Endodermal cell (in vitro differentiated cells): ENCODE results near the gene FBXL13. TPM values are rescaled to one million over a fixed set of nuclear protein-coding genes. Genes with fewer than 3 reads are reported as not detected.
"Not testable (repeated sequence)": the region's sequence is repeated elsewhere in the genome, so short reads cannot be mapped to it uniquely, and the experiment has no call there.

Source experiments
- DNase-seq: peaks from one replicate; pipeline ENCODE4 v3.0.0-alpha.2; 2017
- H3K27ac ChIP-seq: 2 replicates; pipeline ENCODE4 v1.5.1; 2013; ENCODE audit warnings: mild to moderate bottlenecking, low read depth, low read length, moderate library complexity
- H3K27me3 ChIP-seq: 2 replicates; pipeline ENCODE4 v1.6.1; 2013; ENCODE audit warnings: mild to moderate bottlenecking, low read length, moderate library complexity; ENCODE audit not compliant: insufficient read depth, control insufficient read depth, poor library complexity, severe bottlenecking
- H3K36me3 ChIP-seq: 2 replicates; pipeline ENCODE4 v1.7.0; 2013; ENCODE audit warnings: mild to moderate bottlenecking, low read length, moderate library complexity; ENCODE audit not compliant: control insufficient read depth, insufficient read depth
- H3K4me1 ChIP-seq: one replicate; pipeline ENCODE4 v1.7.0; 2013; ENCODE audit warnings: low read length; ENCODE audit not compliant: control insufficient read depth, insufficient read depth
- H3K4me3 ChIP-seq: 2 replicates; pipeline ENCODE4 v1.5.1; 2013; ENCODE audit warnings: mild to moderate bottlenecking, low read length, moderate library complexity
- H3K9ac ChIP-seq: 2 replicates; pipeline ENCODE4 v1.6.1; 2013; ENCODE audit warnings: mild to moderate bottlenecking, low read length, moderate library complexity; ENCODE audit not compliant: poor library complexity, severe bottlenecking; ENCODE audit errors: extremely low read depth
- H3K9me3 ChIP-seq: 2 replicates; pipeline ENCODE4 v1.6.1; 2013; ENCODE audit warnings: mild to moderate bottlenecking, low read length, moderate library complexity; ENCODE audit not compliant: control insufficient read depth
- H3K27ac Mint-ChIP-seq: 2 replicates; pipeline ENCODE4 v1.8.0; 2020; ENCODE audit warnings: mixed read lengths
- H3K27me3 Mint-ChIP-seq: 2 replicates; pipeline ENCODE4 v1.8.0; 2021; ENCODE audit warnings: mild to moderate bottlenecking, mixed read lengths; ENCODE audit not compliant: insufficient read depth
- H3K36me3 Mint-ChIP-seq: 2 replicates; pipeline ENCODE4 v1.8.0; 2020; ENCODE audit warnings: low read depth, mixed read lengths
- H3K4me1 Mint-ChIP-seq: 2 replicates; pipeline ENCODE4 v1.8.0; 2020; ENCODE audit warnings: mixed read lengths
- H3K4me3 Mint-ChIP-seq: 2 replicates; pipeline ENCODE4 v1.8.0; 2020; ENCODE audit warnings: mild to moderate bottlenecking, moderate library complexity, mixed read lengths
- H3K9me3 Mint-ChIP-seq: 2 replicates; pipeline ENCODE4 v1.8.0; 2020; ENCODE audit warnings: mild to moderate bottlenecking, mixed read lengths
- CTCF ChIP-seq: fragments of 200-600 bp; sonication (generic); conservative IDR thresholded peaks from 2 replicates; pipeline ENCODE4 v1.5.0; 2021; ENCODE audit warnings: antibody characterized with exemption, mild to moderate bottlenecking
- WGBS, 2 experiments: methylation state at CpG; one replicate each; pipeline versions ENCODE4 v1.1.5 to v1.1.7; 2013; ENCODE audit warnings: missing lambda C conversion rate in 2 of 2, mixed read lengths in 1 of 2; ENCODE audit not compliant: insufficient coverage in 1 of 2, insufficient read length in 1 of 2; 5-methylcytosine and 5-hydroxymethylcytosine counted together
- total RNA-seq, 2 donors: library from RNA; stranded (reverse); fragmentation: NEBNext Ultra II Directional in 1 of 2; extraction: Animal tissue kit (Norgen Biotek cat#: 25700) in 1 of 2; gene quantifications; 2 replicates in 1 of 2; 3 replicates in 1 of 2; pipeline ENCODE4 v1.2.1, GENCODE V29; 2021

The FBXL13 gene
- total RNA-seq, 2 donors from 2014 or later, result 2.1 to 2.7 TPM

- H3K27ac ChIP-seq, result no peak overlapping the region
- H3K9me3 ChIP-seq, result peaks cover 5% of the 10 kb centered on the region
- H3K36me3 Mint-ChIP-seq, result no peaks in the 10 kb centered on the region
- no peaks in the 10 kb centered on the region for H3K4me1 ChIP-seq
- H3K9me3 Mint-ChIP-seq, result peaks cover 4% of the 10 kb centered on the region
- peaks cover 9% of the 10 kb centered on the region for H3K4me1 Mint-ChIP-seq
- no peaks in the 10 kb centered on the region for H3K27me3 ChIP-seq
- DNase-seq, result no peak
- H3K27me3 Mint-ChIP-seq, result no peaks in the 10 kb centered on the region
- no peak for TF ChIP-seq CTCF
- 96 to 98% methylated on average over 2 of the region's 2 CpGs for WGBS, 2 experiments
- H3K9ac ChIP-seq, result no peak overlapping the region
- no peak overlapping the region for H3K4me3 ChIP-seq
- H3K4me3 Mint-ChIP-seq, result no peak overlapping the region
- H3K27ac Mint-ChIP-seq, result no peak overlapping the region
- no peaks in the 10 kb centered on the region for H3K36me3 ChIP-seq
Observed at GRCh38 chr7:102966465-102966864, 108.1 kb downstream of the FBXL13 start.

DNA sequence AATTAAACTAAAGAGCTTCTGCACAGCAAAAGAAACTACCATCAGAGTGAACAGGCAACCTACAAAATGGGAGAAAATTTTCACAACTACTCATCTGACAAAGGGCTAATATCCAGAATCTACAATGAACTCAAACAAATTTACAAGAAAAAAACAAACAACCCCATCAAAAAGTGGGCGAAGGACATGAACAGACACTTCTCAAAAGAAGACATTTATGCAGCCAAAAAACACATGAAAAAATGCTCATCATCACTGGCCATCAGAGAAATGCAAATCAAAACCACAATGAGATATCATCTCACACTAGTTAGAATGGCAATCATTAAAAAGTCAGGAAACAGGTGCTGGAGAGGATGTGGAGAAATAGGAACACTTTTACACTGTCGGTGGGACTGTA is 112.6 kb downstream of the FBXL13 start:
- not testable (repeated sequence) for DNase-seq, H3K27me3 ChIP-seq, H3K4me3 Mint-ChIP-seq, H3K27ac Mint-ChIP-seq, H3K4me1 ChIP-seq, H3K4me3 ChIP-seq, H3K27me3 Mint-ChIP-seq, H3K4me1 Mint-ChIP-seq, H3K36me3 Mint-ChIP-seq, H3K9ac ChIP-seq, H3K27ac ChIP-seq, H3K36me3 ChIP-seq
- WGBS, 2 experiments, result 89% methylated on average over 1 of the region's 2 CpGs; no CpG with 5 or more reads in 1 of the 2 experiments
- H3K9me3 ChIP-seq, result peaks cover 10% of the 10 kb centered on the region
- peaks cover 16% of the 10 kb centered on the region for H3K9me3 Mint-ChIP-seq

DNA sequence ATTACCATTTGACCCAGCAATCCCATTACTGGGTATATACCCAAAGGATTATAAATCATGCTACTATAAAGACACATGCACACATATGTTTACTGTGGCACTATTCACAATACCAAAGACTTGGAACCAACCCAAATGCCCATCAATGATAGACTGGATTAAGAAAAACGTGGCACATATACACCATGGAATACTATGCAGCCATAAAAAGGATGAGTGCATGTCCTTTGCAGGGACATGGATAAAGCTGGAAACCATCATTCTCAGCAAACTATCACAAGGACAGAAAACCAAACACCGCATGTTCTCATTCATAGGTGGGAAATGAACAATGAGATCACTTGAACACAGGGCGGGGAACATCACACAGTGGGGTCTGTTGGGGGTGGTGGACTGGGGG is 116.6 kb downstream of the FBXL13 start:
- not testable (repeated sequence) for H3K36me3 Mint-ChIP-seq, H3K4me1 Mint-ChIP-seq, H3K4me3 ChIP-seq, H3K27ac Mint-ChIP-seq, H3K4me3 Mint-ChIP-seq, H3K9ac ChIP-seq, H3K36me3 ChIP-seq, H3K9me3 ChIP-seq, H3K27me3 Mint-ChIP-seq, H3K27ac ChIP-seq, H3K4me1 ChIP-seq, DNase-seq, H3K27me3 ChIP-seq
- 75 to 94% methylated on average over 1 to 3 of the region's 3 CpGs for WGBS, 2 experiments
- peaks cover 44% of the 10 kb centered on the region for H3K9me3 Mint-ChIP-seq

DNA sequence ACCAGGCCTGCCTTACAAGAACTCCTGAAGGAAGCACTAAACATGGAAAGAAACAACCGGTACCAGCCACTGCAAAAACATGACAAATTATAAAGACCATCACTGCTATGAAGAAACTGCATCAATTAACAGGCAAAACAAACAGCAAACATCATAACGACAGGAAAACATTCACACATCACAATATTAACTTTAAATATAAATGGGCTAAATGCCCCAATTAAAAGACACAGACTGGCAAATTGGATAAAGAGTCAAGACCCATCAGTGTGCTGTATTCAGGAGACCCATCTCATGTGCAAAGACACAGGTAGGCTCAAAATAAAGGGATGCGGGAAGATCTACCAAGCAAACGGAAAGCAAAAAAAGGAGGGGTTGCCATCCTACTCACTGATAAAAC is 120.2 kb downstream of the FBXL13 start:
- not testable (repeated sequence) for DNase-seq, H3K27me3 ChIP-seq, H3K4me3 Mint-ChIP-seq, H3K36me3 Mint-ChIP-seq, H3K36me3 ChIP-seq, H3K9ac ChIP-seq, H3K27ac ChIP-seq, H3K9me3 ChIP-seq, H3K4me1 Mint-ChIP-seq, H3K4me3 ChIP-seq, H3K27ac Mint-ChIP-seq, H3K4me1 ChIP-seq, H3K27me3 Mint-ChIP-seq
- peaks cover 44% of the 10 kb centered on the region for H3K9me3 Mint-ChIP-seq
- WGBS, 2 experiments, result 71 to 77% methylated on average over 3 to 4 of the region's 4 CpGs
